HL-60/S4 (cell line): ENCODE measurements around the gene CAMK4.

Source experiments
- in situ Hi-C: fragments of 300-500 bp; cut with MboI; formaldehyde crosslinking; loops from 2 replicates; pipeline ENCODE4 v1.14.3; 2022; ENCODE audit warnings: low sequenced_read_pairs

The CAMK4 gene

GRCh38 chr5:111229221-111229835 lies 5.1 kb downstream of the CAMK4 start:
- in situ Hi-C loops: no loop called here

- in situ Hi-C loops: no loop called here
Observed at GRCh38 chr5:111229871-111230810, 6.0 kb downstream of the CAMK4 start.

- in situ Hi-C loops: no loop called here
Observed at GRCh38 chr5:111231119-111231518, 6.9 kb downstream of the CAMK4 start.

GRCh38 chr5:111232311-111233051 lies 8.3 kb downstream of the CAMK4 start:
- in situ Hi-C loops: no loop called here

GRCh38 chr5:111233052-111233374 lies 8.8 kb downstream of the CAMK4 start:
- in situ Hi-C loops: no loop called here

- in situ Hi-C loops: no loop called here
Observed at GRCh38 chr5:111234125-111234524, 9.9 kb downstream of the CAMK4 start.

GRCh38 chr5:111235635-111236034 lies 11.5 kb downstream of the CAMK4 start:
- in situ Hi-C loops: no loop called here

- in situ Hi-C loops: no loop called here
Observed at GRCh38 chr5:111236348-111236747, 12.2 kb downstream of the CAMK4 start.

GRCh38 chr5:111236995-111237394 lies 12.8 kb downstream of the CAMK4 start:
- in situ Hi-C loops: no loop called here

GRCh38 chr5:111237470-111237869 lies 13.3 kb downstream of the CAMK4 start:
- in situ Hi-C loops: no loop called here

GRCh38 chr5:111238431-111239225 lies 14.4 kb downstream of the CAMK4 start:
- in situ Hi-C loops: no loop called here

- in situ Hi-C loops: no loop called here
Observed at GRCh38 chr5:111241696-111242095, 17.5 kb downstream of the CAMK4 start.

GRCh38 chr5:111242606-111243005 lies 18.4 kb downstream of the CAMK4 start:
- in situ Hi-C loops: no loop called here

GRCh38 chr5:111243318-111243717 lies 19.1 kb downstream of the CAMK4 start:
- in situ Hi-C loops: no loop called here

- in situ Hi-C loops: no loop called here
Observed at GRCh38 chr5:111245654-111246053, 21.5 kb downstream of the CAMK4 start.

- in situ Hi-C loops: no loop called here
Observed at GRCh38 chr5:111246459-111246858, 22.3 kb downstream of the CAMK4 start.

- in situ Hi-C loops: no loop called here
Observed at GRCh38 chr5:111248571-111248970, 24.4 kb downstream of the CAMK4 start.

GRCh38 chr5:111251921-111252320 lies 27.7 kb downstream of the CAMK4 start:
- in situ Hi-C loops: no loop called here

GRCh38 chr5:111252799-111253545 lies 28.8 kb downstream of the CAMK4 start:
- in situ Hi-C loops: no loop called here

- in situ Hi-C loops: no loop called here
Observed at GRCh38 chr5:111254613-111255012, 30.4 kb downstream of the CAMK4 start.
